Measurements from ENCODE around the gene TMEM140. TPM values are rescaled to one million over a fixed set of nuclear protein-coding genes. Genes with fewer than 3 reads are reported as not detected.

TMEM140 gene
- total and polyA plus RNA-seq, 9 of the 15 experiments (the other 6 are each of a cell fraction or from before 2014, with no cell fraction given) = 0.03 to 0.82 (median 0.23) TPM

DNA sequence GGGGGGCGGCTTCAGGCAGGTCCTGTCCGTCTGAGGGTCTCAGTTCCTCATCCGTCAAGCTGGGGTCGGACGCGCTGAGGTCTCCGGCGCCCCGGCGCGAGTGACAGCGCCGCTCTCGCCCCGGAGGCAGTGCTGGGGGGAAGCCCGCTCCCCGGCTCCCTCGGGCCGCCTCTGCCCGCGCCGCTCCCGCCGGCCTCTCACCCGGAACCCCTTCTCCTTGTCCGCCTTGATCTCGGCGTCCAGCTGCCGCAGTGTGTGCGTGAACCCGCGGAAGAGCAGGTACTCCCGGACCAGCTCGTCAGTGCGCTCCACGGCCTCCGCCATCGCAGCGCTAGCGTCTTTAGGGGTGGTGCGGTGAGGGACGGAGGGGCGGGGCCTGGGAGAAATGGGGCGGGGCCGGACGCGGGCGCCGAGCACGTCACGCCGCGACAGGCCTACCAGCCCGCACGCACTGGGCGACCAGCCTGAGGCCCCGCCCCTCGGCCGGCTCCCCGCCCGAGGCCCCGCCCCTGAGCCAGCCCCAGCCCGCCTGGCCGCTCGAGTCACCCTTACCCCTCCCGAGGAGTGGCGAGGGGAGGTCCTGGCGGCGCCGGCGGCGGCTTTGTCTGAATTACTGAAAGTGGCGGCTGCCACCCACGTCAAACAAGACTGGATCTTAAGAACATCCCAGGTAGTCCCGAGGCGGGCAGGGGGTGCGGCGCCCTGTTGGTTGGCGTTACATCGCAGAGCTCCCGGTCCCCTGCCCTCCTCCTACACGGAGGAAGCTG, 63.5 kb downstream of the TMEM140 start, which contains the start of gene WDR91 (continued):
- TF ChIP-seq CBX2 (IDR thresholded peaks at IDR 0.05; ENCODE audit: insufficient read depth, low read length, poor library complexity, severe bottlenecking) = no peak
- TF ChIP-seq RFX5 (IDR thresholded peaks at IDR 0.05; ENCODE audit: low read depth, low read length) = no peak
- TF ChIP-seq, protein P1, sequence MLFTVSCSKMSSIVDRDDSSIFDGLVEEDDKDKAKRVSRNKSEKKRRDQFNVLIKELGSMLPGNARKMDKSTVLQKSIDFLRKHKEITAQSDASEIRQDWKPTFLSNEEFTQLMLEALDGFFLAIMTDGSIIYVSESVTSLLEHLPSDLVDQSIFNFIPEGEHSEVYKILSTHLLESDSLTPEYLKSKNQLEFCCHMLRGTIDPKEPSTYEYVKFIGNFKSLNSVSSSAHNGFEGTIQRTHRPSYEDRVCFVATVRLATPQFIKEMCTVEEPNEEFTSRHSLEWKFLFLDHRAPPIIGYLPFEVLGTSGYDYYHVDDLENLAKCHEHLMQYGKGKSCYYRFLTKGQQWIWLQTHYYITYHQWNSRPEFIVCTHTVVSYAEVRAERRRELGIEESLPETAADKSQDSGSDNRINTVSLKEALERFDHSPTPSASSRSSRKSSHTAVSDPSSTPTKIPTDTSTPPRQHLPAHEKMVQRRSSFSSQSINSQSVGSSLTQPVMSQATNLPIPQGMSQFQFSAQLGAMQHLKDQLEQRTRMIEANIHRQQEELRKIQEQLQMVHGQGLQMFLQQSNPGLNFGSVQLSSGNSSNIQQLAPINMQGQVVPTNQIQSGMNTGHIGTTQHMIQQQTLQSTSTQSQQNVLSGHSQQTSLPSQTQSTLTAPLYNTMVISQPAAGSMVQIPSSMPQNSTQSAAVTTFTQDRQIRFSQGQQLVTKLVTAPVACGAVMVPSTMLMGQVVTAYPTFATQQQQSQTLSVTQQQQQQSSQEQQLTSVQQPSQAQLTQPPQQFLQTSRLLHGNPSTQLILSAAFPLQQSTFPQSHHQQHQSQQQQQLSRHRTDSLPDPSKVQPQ (CRISPR knock-in tag; IDR thresholded peaks at IDR 0.05; ENCODE audit: borderline replicate concordance) = 0 out of 2 replicates have a peak, but pooled peaks have one; percentile 66
- TF ChIP-seq STAG1 (CRISPR knock-in tag; IDR thresholded peaks at IDR 0.05; ENCODE audit: borderline replicate concordance) = 0 out of 2 replicates have a peak, but pooled peaks have one; percentile 11
- TF ChIP-seq NR2C2 (CRISPR knock-in tag; IDR thresholded peaks at IDR 0.05) = no peak
- peak; percentile 69 for TF ChIP-seq NR2C2 (tag; IDR thresholded peaks at IDR 0.05)
- no peak for TF ChIP-seq NR0B1 (IDR thresholded peaks at IDR 0.05; ENCODE audit: partially characterized antibody)
- no peak for TF ChIP-seq ZNF212 (CRISPR knock-in tag; IDR thresholded peaks at IDR 0.05)
- peak; percentile 72; the same call in 1 of the 2 replicates for TF ChIP-seq ZNF12 (CRISPR knock-in tag; IDR thresholded peaks at IDR 0.05)
- no peak; the same call in 1 of the 2 replicates for TF ChIP-seq ZNF263 (CRISPR knock-in tag; IDR thresholded peaks at IDR 0.05; ENCODE audit: borderline replicate concordance)
- TF ChIP-seq ZNF232 (CRISPR knock-in tag; IDR thresholded peaks at IDR 0.05) = no peak
- no peak for TF ChIP-seq ZNF184 (CRISPR knock-in tag; IDR thresholded peaks at IDR 0.05)
- peak; percentile 72 for TF ChIP-seq ZBTB17 (CRISPR knock-in tag; IDR thresholded peaks at IDR 0.05)
- TF ChIP-seq ZC3H8 (IDR thresholded peaks at IDR 0.05) = no peak
- TF ChIP-seq MEIS2 (IDR thresholded peaks at IDR 0.05; ENCODE audit: partially characterized antibody) = no peak
- no peak for TF ChIP-seq ZNF408 (CRISPR knock-in tag; IDR thresholded peaks at IDR 0.05; ENCODE audit: low read depth)
- TF ChIP-seq BRD4 (IDR thresholded peaks at IDR 0.05) = no peak
- no peak for TF ChIP-seq ZKSCAN3 (CRISPR knock-in tag; IDR thresholded peaks at IDR 0.05)
- TF ChIP-seq GABPB2 (CRISPR knock-in tag; conservative IDR thresholded peaks at IDR 0.05) = no peak
- TF ChIP-seq IRF2 (CRISPR knock-in tag; IDR thresholded peaks at IDR 0.05) = no peak
- 0 out of 2 replicates have a peak, but pooled peaks have one; percentile 5 for TF ChIP-seq JUND (IDR thresholded peaks at IDR 0.05; ENCODE audit: borderline replicate concordance, low read depth, low read length)
- TF ChIP-seq JUND (tag; IDR thresholded peaks at IDR 0.05; ENCODE audit: borderline replicate concordance, low read depth, low read length) = peak; percentile 54; the same call in 1 of the 3 replicates

All from K562 (cell line).